Tibial nerve (tissue), 4 donors: Measurements from ENCODE around the gene PLD2.

Experiments
- CTCF ChIP-seq, 5 experiments: fragments of 200-600 bp in 3 of 5; fragments of 450-650 bp in 2 of 5; sonication (generic) in 3 of 5; IDR thresholded peaks; one replicate each; pipeline ENCODE4 v1.5.1; 2016 to 2019; ENCODE audit warnings: antibody characterized with exemption in 5 of 5, mild to moderate bottlenecking in 3 of 5, moderate library complexity in 2 of 5
- EP300 ChIP-seq, 2 donors: sonication (generic); formaldehyde crosslinking; IDR thresholded peaks; one replicate each; pipeline ENCODE4 v1.6.1; 2017; ENCODE audit warnings: antibody characterized with exemption in 2 of 2, mild to moderate bottlenecking in 1 of 2
- POLR2A ChIP-seq, 2 donors: fragments of 450-650 bp; IDR thresholded peaks; one replicate each; pipeline ENCODE4 v1.6.1; 2017; ENCODE audit warnings: antibody characterized with exemption in 2 of 2, mild to moderate bottlenecking in 2 of 2, moderate library complexity in 2 of 2

- TF ChIP-seq POLR2A (IDR thresholded peaks at IDR 0.05) (no peak), CTCF (IDR thresholded peaks at IDR 0.05) (no peak), EP300 (IDR thresholded peaks at IDR 0.05) (peak in 1 of 2 donors; percentile 11)
Observed at GRCh38 chr17:4859816-4860625, 53.1 kb downstream of the PLD2 start.
